HEK293 (cell line): ENCODE results near the gene ANKRD60.

Experiments used
- ATF2 ChIP-seq: fragments of 450-650 bp; formaldehyde crosslinking; IDR thresholded peaks from 2 replicates; pipeline ENCODE4 v1.5.1; 2016; ENCODE audit warnings: missing biosample characterization, missing genetic modification characterization, low read depth
- CTCF ChIP-seq: fragments of 450-650 bp; formaldehyde crosslinking; IDR thresholded peaks from 2 replicates; pipeline ENCODE4 v1.5.1; 2016; ENCODE audit warnings: missing biosample characterization, missing genetic modification characterization
- MZF1 ChIP-seq: fragments of 450-650 bp; formaldehyde crosslinking; IDR thresholded peaks from 2 replicates; pipeline ENCODE4 v1.5.1; 2017; ENCODE audit warnings: missing biosample characterization, missing genetic modification characterization, borderline replicate concordance
- PBX3 ChIP-seq: sonication (generic); formaldehyde crosslinking; IDR thresholded peaks from 2 replicates; pipeline ENCODE4 v1.8.1; 2022; ENCODE audit warnings: mild to moderate bottlenecking, moderate library complexity, missing genetic modification reagents
- REST ChIP-seq: fragments of 450-650 bp; formaldehyde crosslinking; IDR thresholded peaks from 2 replicates; pipeline ENCODE4 v1.5.1; 2016; ENCODE audit warnings: missing biosample characterization, missing genetic modification characterization
- SP2 ChIP-seq: fragments of 450-650 bp; formaldehyde crosslinking; IDR thresholded peaks from 2 replicates; pipeline ENCODE4 v1.5.1; 2016; ENCODE audit warnings: missing biosample characterization, missing genetic modification characterization
- YY1 ChIP-seq: fragments of 450-650 bp; formaldehyde crosslinking; IDR thresholded peaks from 2 replicates; pipeline ENCODE4 v1.5.1; 2018; ENCODE audit warnings: missing biosample characterization, missing genetic modification characterization
- ZBTB20 ChIP-seq: fragments of 450-650 bp; formaldehyde crosslinking; IDR thresholded peaks from 2 replicates; pipeline ENCODE4 v1.5.1; 2016; ENCODE audit warnings: missing biosample characterization, missing genetic modification characterization
- ZNF121 ChIP-seq: fragments of 450-650 bp; formaldehyde crosslinking; IDR thresholded peaks from 2 replicates; pipeline ENCODE4 v1.5.1; 2016; ENCODE audit warnings: missing biosample characterization, missing genetic modification characterization
- ZNF146 ChIP-seq: fragments of 450-650 bp; formaldehyde crosslinking; IDR thresholded peaks from 2 replicates; pipeline ENCODE4 v1.5.1; 2016; ENCODE audit warnings: missing biosample characterization, missing genetic modification characterization
- ZNF24 ChIP-seq: fragments of 450-650 bp; formaldehyde crosslinking; IDR thresholded peaks from 2 replicates; pipeline ENCODE4 v1.5.1; 2016; ENCODE audit warnings: missing biosample characterization, missing genetic modification characterization
- ZNF292 ChIP-seq: fragments of 450-650 bp; formaldehyde crosslinking; IDR thresholded peaks from 2 replicates; pipeline ENCODE4 v1.5.1; 2016; ENCODE audit warnings: low read depth, missing biosample characterization, missing genetic modification characterization, borderline replicate concordance
- ZNF530 ChIP-seq: fragments of 450-650 bp; formaldehyde crosslinking; IDR thresholded peaks from 2 replicates; pipeline ENCODE4 v1.5.1; 2016; ENCODE audit warnings: low read depth, missing biosample characterization, missing genetic modification characterization
- ZNF776 ChIP-seq: fragments of 450-650 bp; formaldehyde crosslinking; IDR thresholded peaks from 2 replicates; pipeline ENCODE4 v1.5.0; 2017; ENCODE audit warnings: missing biosample characterization, missing genetic modification characterization, borderline replicate concordance

GRCh38 chr20:58231683-58232082, 3.2 kb upstream of the ANKRD60 start:
- TF ChIP-seq REST = no peak
- no peak for TF ChIP-seq YY1
- TF ChIP-seq CTCF = no peak
- no peak for TF ChIP-seq ZBTB20 (tag by site-specific recombination)
- TF ChIP-seq ATF2 (tag by site-specific recombination) = no peak
- TF ChIP-seq ZNF530 (tag by site-specific recombination) = no peak
- TF ChIP-seq ZNF146 (tag by site-specific recombination) = no peak
- no peak for TF ChIP-seq ZNF24 (tag by site-specific recombination)
- TF ChIP-seq ZNF776 (tag by site-specific recombination) = no peak
- TF ChIP-seq PBX3 (CRISPR knock-in tag) = no peak
- no peak for TF ChIP-seq MZF1
- no peak for TF ChIP-seq ZNF121 (tag by site-specific recombination)
- no peak for TF ChIP-seq ZNF292 (tag by site-specific recombination)
- TF ChIP-seq SP2 (tag by site-specific recombination) = no peak
